GM21381 (cell line): ENCODE measurements around the gene HOXB9.

Experiments
- ATAC-seq: cut with Tn5 transposase; IDR thresholded peaks from one replicate; pipeline ENCODE4 v1.9.1; 2021; ENCODE audit warnings: mild to moderate bottlenecking, moderate library complexity; ENCODE audit not compliant: unreplicated experiment

Gene HOXB9

DNA sequence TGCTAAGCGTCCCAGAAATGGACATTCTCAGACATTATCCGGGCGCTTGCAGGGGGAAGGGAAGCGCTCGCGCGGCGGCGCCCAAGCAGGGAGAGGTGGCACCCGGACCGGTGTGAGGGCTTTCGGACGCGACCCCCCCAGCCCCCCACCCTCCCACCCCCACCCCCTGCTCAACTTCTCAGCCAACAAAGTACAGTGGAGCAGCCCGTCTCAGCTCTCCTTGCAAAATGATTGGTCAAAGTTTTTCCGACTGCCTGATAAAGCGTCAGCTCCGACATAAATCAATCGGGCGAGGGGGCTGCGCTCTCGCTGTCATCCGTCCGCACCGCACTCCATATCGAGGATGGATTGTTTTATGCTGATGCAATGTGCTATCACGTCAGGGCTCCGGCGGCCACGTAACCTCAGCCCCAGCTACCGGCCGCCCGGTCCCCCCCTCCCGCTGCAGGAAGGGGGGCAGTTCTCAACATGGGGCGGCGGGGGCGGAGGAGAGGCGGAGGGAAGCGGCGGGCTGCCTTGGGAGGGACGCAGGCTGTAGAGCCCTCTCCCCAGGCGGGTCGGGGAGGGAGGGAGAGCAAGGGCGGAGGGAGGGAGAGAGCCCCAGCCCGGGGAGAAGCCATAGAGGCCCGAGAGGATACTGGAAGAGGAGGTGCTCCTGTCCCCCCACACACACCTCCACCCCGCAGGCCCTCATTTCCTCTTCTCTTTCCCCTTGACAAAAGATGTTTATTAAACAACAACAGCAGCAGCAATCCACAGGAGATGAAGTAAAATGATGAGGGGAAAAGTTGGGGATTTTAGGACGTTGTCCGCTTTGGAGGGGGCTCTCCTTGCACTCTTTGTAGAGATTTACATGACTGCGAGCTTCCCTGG, at the start of gene HOXB9:
Gene HOXB9 (minus strand): TSS at position 114 of the 873 bp plus-strand sequence. CDS start 89 bp downstream, at position 25.
- ATAC-seq = no peak

DNA sequence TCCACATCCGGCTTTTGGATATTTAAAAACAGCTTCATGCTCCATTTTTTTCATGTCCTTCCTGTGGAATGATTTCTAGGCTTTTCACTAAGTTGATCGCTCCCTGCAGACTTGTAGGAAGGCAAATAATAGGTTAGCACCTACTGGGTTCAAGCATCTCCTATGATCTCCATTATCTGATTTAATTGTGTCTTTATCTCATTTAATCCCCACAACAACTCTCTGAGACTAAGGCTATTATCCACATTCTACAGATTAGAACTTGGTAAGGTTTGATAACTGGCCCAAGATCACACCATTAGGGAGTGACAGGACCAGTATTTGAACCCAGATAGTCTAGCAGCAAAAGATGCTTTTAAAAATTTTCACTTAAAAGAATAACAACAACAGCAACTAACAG, 46.2 kb upstream of the HOXB9 start:
- ATAC-seq = no peak

DNA sequence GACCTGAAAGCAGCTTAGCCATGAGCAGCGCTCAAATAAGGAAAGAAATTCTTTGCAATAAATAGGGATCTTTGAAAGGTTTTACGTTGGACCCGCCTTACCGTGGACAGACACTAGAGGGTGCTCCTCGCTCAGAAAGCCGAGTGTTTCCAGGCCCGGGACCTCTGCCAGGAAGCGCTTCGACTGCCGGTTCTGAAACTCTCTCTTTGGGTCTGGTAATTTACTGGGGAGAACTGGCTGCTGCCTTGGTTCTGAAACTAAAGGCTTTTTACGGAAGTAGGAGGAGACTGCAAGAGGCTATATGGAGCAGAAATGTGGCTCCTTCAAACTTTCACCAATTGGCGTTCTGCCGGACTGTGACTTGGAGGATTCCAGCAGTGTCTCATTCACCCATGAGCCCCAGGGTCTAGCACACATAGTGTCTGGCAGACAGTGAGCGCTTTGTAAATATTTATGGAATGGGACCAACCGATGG, 45.6 kb upstream of the HOXB9 start:
- ATAC-seq = no peak

DNA sequence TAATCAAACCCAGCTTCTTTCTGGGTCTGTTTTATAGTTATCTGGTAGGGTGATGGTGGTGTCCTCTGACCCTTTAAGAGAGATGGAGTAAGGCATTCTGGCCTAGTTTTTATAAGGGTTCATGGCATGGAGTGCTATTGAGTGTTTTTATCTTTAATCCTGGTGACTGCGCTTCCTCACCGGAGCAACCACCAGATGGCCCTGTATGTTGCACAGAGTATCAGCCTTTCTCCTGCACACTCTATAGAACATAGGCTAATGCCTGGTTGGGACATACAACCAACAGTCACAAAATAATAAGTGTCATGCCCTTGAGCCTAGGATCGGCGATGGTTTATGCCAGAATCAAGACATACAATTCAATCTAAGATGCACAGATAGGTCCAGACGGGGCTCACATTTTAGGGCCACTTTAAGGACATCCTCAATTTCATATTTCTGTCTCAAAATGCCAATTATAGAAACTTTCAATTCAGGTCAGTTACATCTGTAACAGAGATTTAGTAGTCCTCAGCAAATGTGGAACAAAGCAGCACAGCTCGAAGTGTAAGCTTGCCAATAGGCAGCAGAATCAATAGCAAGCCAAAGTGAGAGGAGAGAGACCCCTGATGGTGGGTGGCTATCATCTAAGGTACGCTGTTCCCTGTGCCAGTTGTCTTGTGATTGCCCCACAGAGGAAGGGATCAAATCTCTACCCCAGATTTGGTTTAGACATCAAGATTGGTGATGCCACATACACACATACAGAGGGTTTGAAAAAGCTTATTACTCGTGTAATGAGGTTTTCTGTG, 37.2 kb upstream of the HOXB9 start:
- no peak for ATAC-seq

DNA sequence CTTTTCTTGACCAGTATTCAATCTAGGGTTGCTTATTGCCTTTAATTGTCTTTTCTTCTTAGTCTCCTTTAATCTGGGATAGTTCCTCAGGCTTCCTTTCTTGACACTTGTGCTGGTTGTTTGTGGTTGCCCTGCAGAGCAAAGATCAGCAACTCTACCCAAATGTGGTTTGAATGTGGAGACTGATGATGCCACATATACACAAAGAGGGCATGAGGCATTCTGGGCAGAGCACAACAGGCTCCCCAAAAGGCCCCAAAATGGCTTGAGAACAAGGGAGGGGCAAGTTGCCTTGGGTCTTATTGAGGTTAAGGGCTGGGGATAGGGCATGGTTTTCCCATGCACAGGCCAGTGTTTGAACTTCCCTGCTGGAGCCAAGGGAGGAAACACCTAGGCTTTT, 29.8 kb upstream of the HOXB9 start:
- ATAC-seq = no peak

DNA sequence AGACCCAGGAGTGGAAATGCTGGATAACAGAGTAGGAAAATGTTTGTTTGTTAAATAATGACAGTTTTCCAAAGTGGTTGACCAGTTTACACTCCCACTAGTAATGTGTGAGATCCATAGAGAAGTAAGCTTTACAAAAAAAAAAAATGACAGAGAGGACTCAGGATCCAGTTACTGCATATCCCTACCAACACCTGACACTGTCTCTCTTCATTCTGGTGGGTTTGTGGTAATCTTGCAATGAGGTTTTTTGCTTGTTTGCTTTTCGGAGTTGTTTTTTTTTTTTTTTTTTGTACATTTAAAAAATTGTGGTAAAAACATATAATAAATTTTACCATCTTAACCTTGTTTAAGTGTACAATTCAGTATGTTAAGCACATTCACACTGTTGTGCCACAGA, 23.6 kb upstream of the HOXB9 start:
- no peak for ATAC-seq

DNA sequence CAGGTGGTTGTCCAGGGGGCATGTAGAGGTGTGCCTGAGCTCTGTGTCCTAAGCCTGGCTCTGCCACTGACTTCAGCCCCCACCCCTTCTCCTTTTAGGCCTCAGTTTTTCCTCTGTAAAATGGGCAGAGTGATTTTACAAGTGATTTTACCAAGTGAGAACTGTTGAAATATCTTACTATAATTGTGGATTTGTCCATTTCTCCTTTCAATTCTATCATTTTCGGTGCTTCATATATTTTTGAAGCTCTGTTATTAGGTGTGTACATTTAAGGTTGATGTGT, 21.7 kb upstream of the HOXB9 start:
- ATAC-seq = no peak

DNA sequence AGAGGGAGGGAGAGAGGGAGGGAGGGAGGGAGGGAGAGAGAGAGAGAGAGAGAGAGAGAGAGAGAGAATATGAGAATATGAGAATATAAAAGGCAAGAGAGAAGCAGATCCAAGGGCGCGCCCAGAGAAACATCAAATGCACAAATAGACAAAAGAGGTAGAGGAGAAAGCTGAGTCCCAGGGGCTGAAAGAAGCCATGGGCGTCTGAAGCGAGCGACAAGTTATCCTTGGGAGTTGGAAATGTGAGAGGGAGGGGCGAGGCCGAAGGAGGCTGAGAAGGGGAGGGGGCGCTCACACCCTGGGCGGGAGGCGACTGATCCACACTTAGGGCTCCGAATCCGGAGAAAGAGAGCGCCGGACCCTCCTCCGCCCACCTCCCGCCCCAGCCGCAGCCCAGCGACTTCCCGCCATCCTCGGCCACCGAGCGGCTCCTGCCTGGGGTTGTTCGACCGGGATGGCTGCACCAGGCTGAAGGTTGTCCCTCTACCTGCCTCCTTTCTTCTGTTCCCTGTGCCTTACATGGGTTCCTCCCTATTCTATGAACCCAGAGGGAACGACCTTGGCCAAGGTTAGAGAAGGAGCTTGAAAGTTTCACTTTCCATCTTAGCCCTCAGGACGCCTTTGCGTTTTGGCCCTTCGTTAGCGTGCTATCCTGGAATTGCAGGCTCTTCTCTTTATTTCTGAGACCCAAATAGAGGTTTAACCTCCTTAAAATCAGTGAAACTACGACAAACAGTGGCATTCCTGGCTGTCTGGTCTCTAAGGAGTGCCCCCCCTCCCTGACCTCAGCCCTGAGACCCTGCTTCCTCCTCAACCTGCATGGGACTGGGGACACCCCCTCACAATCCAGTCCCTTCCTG, 21.2 kb upstream of the HOXB9 start:
- no peak for ATAC-seq

DNA sequence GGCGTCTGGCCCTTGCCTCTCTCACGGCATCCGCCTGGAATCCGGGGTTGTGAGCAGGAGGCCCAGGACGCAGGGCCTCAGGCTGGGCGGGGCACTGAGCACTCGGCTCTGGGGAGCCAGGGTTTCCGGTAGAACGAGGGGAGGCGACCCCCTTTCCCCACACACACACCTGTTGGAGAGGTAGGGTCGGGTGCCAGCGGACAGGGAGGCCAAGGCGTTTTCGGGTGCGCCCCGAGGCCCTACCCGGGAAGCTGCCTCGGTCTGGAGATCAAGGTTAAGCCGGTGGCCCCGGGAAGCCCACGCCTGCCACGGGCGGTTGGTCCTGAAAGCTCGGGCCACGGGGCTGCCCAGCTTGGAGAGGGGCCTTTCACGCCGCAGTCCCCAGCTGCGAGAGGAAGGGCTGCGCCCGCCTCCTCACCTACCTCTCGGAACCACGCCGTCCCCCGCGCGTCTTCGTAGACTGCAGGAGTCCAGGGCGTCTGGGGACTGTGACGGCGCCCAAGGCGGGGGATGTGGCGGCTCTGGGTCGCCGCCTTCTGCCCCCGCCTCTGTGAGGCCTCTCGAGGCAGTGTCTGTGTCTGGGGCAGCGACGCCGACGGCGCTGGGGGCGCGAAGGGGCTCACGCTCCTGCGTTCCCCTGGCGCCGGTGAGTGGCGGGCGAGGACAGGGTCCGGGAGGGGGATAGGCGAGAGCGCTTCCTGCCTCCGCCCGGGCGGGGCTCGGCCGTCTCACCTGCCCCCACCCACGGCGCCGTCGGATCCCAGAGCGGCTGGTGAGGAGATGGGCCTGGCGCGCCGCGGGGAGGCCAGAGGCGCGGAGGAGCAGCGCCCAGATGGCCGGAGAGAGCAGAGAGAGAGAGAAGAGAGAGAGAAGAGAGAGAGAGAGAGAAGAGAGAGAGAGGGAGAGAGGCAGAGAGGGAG, 20.3 kb upstream of the HOXB9 start:
- ATAC-seq = no peak

DNA sequence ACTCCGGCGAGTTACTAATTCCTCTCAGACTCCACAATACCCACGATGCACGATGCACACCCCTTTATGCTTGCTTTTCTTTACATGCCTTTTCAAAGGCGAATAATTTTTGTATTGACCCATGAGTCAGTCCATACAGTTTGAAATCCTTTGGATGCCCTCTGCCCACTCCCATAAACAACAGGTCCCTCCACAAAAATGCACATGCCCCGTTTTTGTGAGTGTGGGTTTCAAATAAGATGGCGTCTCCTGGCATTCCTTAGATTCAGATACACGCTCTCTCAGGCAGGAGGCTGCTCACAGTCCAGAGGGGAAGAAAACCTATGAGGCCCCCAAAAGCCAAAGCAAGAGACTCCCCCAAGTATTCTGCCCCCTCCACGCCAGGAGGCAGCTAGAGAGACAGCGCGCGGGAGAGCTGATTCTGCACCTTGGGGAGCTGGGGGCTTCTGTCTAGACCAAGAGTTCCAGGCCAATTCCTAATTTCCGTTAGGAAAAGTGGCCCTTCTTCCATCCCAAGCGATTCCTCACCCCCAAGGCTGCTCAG, 19.6 kb upstream of the HOXB9 start:
- no peak for ATAC-seq

DNA sequence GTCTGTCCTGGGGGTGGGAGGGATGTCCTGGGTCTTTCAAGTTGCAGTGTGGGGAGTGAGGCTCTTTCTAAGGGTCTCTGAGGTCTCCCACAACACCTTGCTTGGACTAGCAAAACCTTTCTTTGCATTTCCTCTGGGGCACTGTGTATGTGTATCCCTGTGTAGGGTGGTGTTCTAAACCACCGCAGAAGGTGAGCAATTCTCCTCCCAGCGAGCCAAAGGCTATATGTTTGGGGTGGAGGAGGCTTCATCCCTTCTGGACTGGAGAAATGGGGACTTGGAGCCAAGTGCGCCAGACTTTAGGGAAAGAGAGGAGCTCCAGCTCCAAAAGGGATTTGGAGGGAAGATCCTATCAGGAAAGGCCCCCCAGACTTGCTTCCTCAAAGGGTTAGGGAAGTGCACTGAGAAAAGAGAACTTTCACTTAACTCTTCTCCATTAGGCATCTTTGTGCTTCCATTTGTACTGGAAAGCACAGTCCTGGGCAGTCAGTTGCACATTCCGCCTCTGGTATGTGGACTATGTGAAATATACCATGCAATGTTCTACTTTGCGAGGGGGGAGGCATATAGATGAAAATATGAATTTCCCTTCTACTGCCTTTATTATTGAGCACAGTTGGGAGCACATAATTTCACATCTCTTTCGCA, 18.9 kb upstream of the HOXB9 start:
- no peak for ATAC-seq

DNA sequence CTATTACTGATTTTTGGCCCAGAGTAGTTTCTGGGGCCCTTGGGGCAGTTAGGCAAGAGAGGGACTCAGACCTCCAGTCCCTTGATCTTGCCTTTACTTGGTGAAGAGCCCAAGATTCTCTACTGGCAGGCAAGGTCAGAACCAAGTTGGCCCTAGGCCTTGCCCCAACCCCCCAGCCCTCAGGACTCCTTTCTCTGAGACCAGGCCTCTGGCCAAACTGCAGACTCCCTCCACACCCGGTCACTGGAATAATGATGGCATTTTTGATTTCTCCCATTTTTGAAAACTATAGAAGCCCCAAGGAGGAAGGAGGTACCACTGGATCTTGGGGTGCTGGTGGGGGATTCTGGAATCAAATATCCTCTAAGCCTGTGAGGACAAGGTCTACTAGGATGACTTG, 18.0 kb upstream of the HOXB9 start:
- no peak for ATAC-seq

DNA sequence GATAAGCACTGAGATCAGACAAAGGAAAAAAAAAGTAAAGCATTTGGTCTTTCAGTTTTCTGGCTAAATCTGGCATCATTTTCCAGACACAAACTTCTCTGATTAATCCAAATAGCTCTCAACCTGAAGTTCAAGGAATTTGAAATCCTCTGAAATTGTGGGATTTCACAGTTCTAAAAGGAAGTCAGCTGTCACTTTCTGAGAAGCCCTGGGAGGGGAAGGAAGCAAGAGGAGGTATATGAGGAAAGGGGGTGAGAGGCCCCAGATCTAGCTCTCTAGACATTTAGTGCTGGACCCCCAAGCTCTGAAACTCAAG, 17.5 kb upstream of the HOXB9 start:
- no peak for ATAC-seq

DNA sequence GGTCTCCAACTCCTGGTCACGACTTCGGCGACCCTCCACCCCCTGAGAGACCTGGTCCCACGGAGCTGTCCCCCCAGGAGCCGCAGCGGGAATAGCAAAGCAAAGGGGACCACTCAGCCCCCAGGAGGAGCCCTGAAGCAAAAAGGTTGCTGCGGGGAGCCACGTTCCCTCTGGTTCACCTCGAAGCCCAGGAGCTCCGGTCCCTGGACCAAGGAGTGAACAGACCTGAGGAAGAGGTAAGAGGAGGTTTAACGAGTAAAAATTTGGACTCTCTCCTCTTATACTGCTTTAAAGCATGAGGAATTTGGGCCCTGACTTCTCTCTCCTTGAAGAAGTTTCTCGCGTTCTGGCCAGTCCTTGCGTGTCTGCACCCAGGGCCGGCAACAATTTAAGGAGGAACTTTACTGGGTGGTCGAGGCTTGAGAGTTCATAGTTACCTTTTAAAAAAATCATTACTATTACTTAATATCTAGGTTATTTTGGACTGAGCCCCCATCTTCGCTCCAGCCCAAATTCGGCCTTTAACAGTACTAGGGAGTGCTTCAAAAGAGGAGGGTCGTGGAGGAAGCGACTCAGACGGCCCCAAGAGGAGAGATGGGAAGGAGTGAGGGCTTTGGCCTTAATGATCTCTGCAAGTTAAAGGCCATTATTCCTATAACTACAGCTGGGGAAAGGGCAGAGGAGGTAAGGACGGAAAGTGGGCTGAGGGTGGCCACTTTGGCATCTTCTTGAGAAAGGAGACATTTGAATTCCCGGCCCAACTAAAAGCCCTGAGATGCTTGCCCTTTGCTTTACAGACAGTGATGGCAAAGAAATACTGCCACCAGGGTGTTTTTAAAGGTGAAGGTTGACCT, 16.9 kb upstream of the HOXB9 start:
- ATAC-seq = no peak

DNA sequence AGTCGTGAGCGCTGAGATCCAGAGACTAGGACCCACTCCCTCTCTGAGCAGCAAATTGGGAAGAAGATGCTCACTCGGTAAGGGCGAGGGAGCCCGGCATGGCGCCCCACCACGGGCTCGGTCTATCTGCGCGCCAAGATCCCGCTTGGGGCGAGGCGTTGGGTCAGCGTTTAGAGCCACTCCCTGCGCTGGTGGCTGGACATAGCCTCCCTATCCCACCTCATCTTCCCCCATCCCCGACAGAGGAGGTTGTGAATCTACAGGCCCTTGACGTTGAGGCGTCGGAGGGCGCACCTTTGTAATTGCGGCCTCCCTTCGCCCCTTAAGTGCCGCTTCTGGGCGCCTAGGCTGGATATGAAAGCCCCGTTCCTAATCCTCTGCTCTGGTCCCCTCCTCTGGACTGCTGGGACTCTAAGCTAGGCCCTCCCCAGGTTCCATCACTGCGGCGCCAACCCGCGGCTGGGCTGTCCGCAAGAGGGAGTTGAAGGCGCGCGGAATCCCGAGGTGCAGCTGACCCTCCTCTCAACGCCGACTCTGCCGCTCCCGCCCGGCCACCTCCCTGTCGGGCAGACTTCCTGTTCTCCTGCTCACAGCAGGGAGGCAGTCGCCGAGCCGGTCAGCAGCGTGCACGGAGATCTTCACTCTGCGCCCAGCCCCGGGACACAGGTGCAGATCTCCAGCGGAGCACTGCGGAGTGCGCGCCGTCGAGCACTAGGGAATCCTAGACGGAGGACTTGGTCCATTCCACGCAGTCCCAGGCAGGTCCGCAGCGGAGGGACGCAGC, 16.1 kb upstream of the HOXB9 start:
- ATAC-seq = no peak

DNA sequence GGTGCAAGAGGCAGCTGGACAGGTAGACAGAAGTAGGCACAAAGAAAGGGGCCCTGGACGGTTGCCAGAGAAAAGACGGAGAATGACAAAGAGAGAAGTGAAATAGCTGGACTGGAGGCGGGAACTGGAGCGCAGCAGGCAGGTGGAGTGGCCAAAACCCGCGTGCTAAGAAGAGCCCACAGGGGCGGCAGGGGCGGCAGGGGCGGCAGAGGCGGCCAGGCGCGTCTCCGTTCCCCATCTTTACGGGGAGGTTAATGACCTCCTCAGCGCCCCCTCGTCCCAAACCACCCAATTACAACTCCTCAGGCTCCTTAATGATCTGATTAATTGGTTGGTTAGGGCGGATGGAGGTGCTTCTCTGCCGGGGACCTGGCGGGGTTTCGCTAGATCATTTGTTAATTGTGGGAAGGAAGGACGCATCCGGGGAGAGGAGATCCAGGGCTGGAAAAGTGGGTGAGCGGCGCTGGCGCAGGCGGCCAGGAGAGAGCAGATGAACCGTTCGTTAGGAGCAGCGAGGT, 15.4 kb upstream of the HOXB9 start:
- no peak for ATAC-seq

DNA sequence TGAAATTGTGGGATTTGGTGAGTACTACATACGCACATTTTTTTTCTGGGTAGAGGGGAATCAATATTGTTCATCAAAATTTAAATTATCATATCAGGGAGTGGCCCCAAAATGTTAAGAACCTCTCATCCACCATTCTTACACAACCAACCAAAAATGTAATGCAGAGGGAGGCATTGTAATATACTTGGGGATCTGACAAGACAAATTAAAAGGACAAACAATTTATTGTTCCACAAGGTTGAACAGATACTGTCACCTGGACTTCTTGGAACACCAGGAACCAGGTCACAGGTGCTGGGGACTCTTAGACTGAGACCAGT, 14.7 kb upstream of the HOXB9 start:
- ATAC-seq = no peak
